IMR-90 (cell line): ENCODE data around the gene RNF40. TPM values are rescaled to one million over a fixed set of nuclear protein-coding genes. Genes with fewer than 3 reads are reported as not detected.
A peak's percentile ranks its signal among the peaks of the same experiment; 100 is the strongest.

Experiments
- ATAC-seq: fragments of 200-7000 bp; cut with Tn5 transposase; 2 replicates; pipeline ENCODE4 v1.9.1; 2020; ENCODE audit warnings: low read depth, mild to moderate bottlenecking, moderate library complexity
- BruUV-seq: library from RNA; stranded (reverse); fragments of 400-500 nt; replicated peaks from 2 replicates; lab custom pipeline; 2021; lab: Mats Ljungman, UMichigan
- CTCF ChIA-PET: fragments of 300-600 bp; formaldehyde crosslinking; extraction: SDS; loops from one replicate; lab custom pipeline; 2021; ENCODE audit warnings: antibody characterized with exemption; lab: Yijun Ruan, JAX
- POLR2A ChIA-PET: fragments of 300-600 bp; sonication (Branson Sonifier 250); formaldehyde crosslinking; loops from one replicate; lab custom pipeline; 2022; ENCODE audit warnings: antibody characterized with exemption; ENCODE audit not compliant: unreplicated experiment; lab: Charles Lee
- DNase-seq: peaks from one replicate; pipeline ENCODE4 v3.0.0; 2013
- H2AFZ ChIP-seq: replicated peaks from 2 replicates; pipeline ENCODE3; 2013; ENCODE audit warnings: low read length, mild to moderate bottlenecking; ENCODE audit not compliant: poor library complexity
- H2AK5ac ChIP-seq: 2 replicates; pipeline ENCODE4 v1.6.1; 2013; ENCODE audit warnings: low read depth, low read length, inconsistent platforms
- H2AK9ac ChIP-seq: replicated peaks from 2 replicates; pipeline ENCODE3; 2013; ENCODE audit warnings: mild to moderate bottlenecking, low read depth, low read length, moderate library complexity; ENCODE audit not compliant: poor library complexity
- H2BK120ac ChIP-seq: 2 replicates; pipeline ENCODE4 v1.6.1; 2013; ENCODE audit warnings: low read depth, low read length, inconsistent platforms
- H2BK15ac ChIP-seq: 3 replicates; pipeline ENCODE4 v1.6.1; 2013; ENCODE audit warnings: low read depth, low read length, inconsistent platforms
- H2BK20ac ChIP-seq: 2 replicates; pipeline ENCODE4 v1.6.1; 2013; ENCODE audit warnings: low read depth, mild to moderate bottlenecking, inconsistent platforms, low read length, moderate library complexity
- H2BK5ac ChIP-seq: 2 replicates; pipeline ENCODE4 v1.6.1; 2013; ENCODE audit warnings: mild to moderate bottlenecking, low read depth, low read length, inconsistent platforms; ENCODE audit not compliant: poor library complexity, severe bottlenecking
- H3K14ac ChIP-seq: replicated peaks from 2 replicates; pipeline ENCODE4 v1.6.1; 2013; ENCODE audit warnings: low read depth, low read length, inconsistent platforms
- H3K18ac ChIP-seq: 2 replicates; pipeline ENCODE4 v1.6.1; 2013; ENCODE audit warnings: low read depth, low read length, control low read depth
- H3K23ac ChIP-seq: 2 replicates; pipeline ENCODE4 v1.6.1; 2013; ENCODE audit warnings: low read depth, low read length, inconsistent platforms
- H3K27ac ChIP-seq: 2 replicates; pipeline ENCODE4 v1.5.1; 2013; ENCODE audit warnings: mild to moderate bottlenecking, control low read depth, low read length; ENCODE audit not compliant: insufficient read depth
- H3K27me3 ChIP-seq: 2 replicates; pipeline ENCODE4 v1.6.1; 2013; ENCODE audit warnings: low read length; ENCODE audit not compliant: control insufficient read depth, insufficient read depth
- H3K36me3 ChIP-seq: 2 replicates; pipeline ENCODE4 v1.6.1; 2013; ENCODE audit warnings: low read length, mixed read lengths; ENCODE audit not compliant: control insufficient read depth, insufficient read depth
- H3K4ac ChIP-seq: 2 replicates; pipeline ENCODE4 v1.6.1; 2013; ENCODE audit warnings: low read depth, low read length, inconsistent platforms
- H3K4me1 ChIP-seq: 2 replicates; pipeline ENCODE4 v1.6.1; 2013; ENCODE audit warnings: low read length, mixed read lengths; ENCODE audit not compliant: control insufficient read depth, insufficient read depth
- H3K4me2 ChIP-seq: 2 replicates; pipeline ENCODE4 v1.6.1; 2013; ENCODE audit warnings: low read depth, mild to moderate bottlenecking, control low read depth, low read length, moderate library complexity
- H3K4me3 ChIP-seq: 2 replicates; pipeline ENCODE4 v1.5.1; 2013; ENCODE audit warnings: low read depth, mild to moderate bottlenecking, control low read depth, low read length, moderate library complexity; ENCODE audit not compliant: insufficient read depth
- H3K56ac ChIP-seq: 2 replicates; pipeline ENCODE4 v1.6.1; 2013; ENCODE audit warnings: low read length, inconsistent platforms; ENCODE audit not compliant: insufficient read depth; ENCODE audit errors: extremely low read depth
- H3K79me1 ChIP-seq, 2 experiments: 2 replicates each; pipeline ENCODE4 v1.6.1; 2013; ENCODE audit warnings: low read length in 2 of 2, inconsistent platforms in 1 of 2, low read depth in 1 of 2
- H3K9ac ChIP-seq: 2 replicates; pipeline ENCODE4 v1.6.1; 2013; ENCODE audit warnings: low read depth, low read length, control low read depth
- H3K9me1 ChIP-seq: 2 replicates; pipeline ENCODE4 v1.6.1; 2013; ENCODE audit warnings: low read length, inconsistent platforms; ENCODE audit not compliant: insufficient read depth
- H3K9me3 ChIP-seq: 2 replicates; pipeline ENCODE4 v1.6.1; 2013; ENCODE audit warnings: low read length; ENCODE audit not compliant: control insufficient read depth, insufficient read depth
- H4K20me1 ChIP-seq: 2 replicates; pipeline ENCODE4 v1.6.1; 2013; ENCODE audit warnings: low read length, inconsistent platforms; ENCODE audit not compliant: insufficient read depth
- H4K5ac ChIP-seq: 2 replicates; pipeline ENCODE4 v1.6.1; 2013; ENCODE audit warnings: mild to moderate bottlenecking, low read depth, low read length, control low read depth
- H4K8ac ChIP-seq, 2 experiments: 2 replicates each; pipeline ENCODE4 v1.6.1; 2013; ENCODE audit warnings: low read depth in 2 of 2, low read length in 2 of 2, control low read depth in 1 of 2, inconsistent platforms in 1 of 2
- H4K91ac ChIP-seq: 2 replicates; pipeline ENCODE4 v1.6.1; 2013; ENCODE audit warnings: low read depth, low read length, inconsistent platforms; ENCODE audit not compliant: insufficient read depth
- CHD1 ChIP-seq: IDR thresholded peaks from 2 replicates; pipeline ENCODE4 v1.6.1; 2012; ENCODE audit warnings: low read depth, low read length, improper control_type of control experiment
- CTCF ChIP-seq: conservative IDR thresholded peaks from 2 replicates; pipeline ENCODE4 v1.5.1; 2012; ENCODE audit warnings: mild to moderate bottlenecking, low read depth, low read length, improper control_type of control experiment
- ELK1 ChIP-seq: fragments of 150-350 bp; IDR thresholded peaks from 2 replicates; pipeline ENCODE4 v1.6.1; 2016; ENCODE audit warnings: low read depth, mild to moderate bottlenecking, low read length, moderate library complexity, borderline replicate concordance
- MAFK ChIP-seq: IDR thresholded peaks from 2 replicates; pipeline ENCODE4 v1.6.1; 2012; ENCODE audit warnings: low read depth, low read length, improper control_type of control experiment
- MAZ ChIP-seq: IDR thresholded peaks from 2 replicates; pipeline ENCODE4 v1.6.1; 2012; ENCODE audit warnings: low read depth, mild to moderate bottlenecking, low read length, improper control_type of control experiment, moderate library complexity, borderline replicate concordance
- MXI1 ChIP-seq: IDR thresholded peaks from 2 replicates; pipeline ENCODE4 v1.6.1; 2012; ENCODE audit warnings: low read depth, mild to moderate bottlenecking, low read length, moderate library complexity, borderline replicate concordance
- NFE2L2 ChIP-seq: fragments of 150-350 bp; IDR thresholded peaks from 2 replicates; pipeline ENCODE4 v1.6.1; 2016; ENCODE audit warnings: low read depth, mild to moderate bottlenecking, low read length
- POLR2A ChIP-seq: IDR thresholded peaks from 2 replicates; pipeline ENCODE4 v1.6.1; 2012; ENCODE audit warnings: mild to moderate bottlenecking, low read depth, low read length
- RCOR1 ChIP-seq: IDR thresholded peaks from 2 replicates; pipeline ENCODE4 v1.6.1; 2012; ENCODE audit warnings: mild to moderate bottlenecking, low read length, improper control_type of control experiment; ENCODE audit not compliant: insufficient replicate concordance
- RFX5 ChIP-seq: IDR thresholded peaks from 2 replicates; pipeline ENCODE4 v1.8.0; 2012; ENCODE audit warnings: low read depth, mild to moderate bottlenecking, low read length, moderate library complexity
- SMC3 ChIP-seq: fragments of 150-350 bp; IDR thresholded peaks from 2 replicates; pipeline ENCODE4 v1.6.1; 2016; ENCODE audit warnings: low read depth, mild to moderate bottlenecking, antibody characterized with exemption, low read length, moderate library complexity
- USF2 ChIP-seq: fragments of 150-350 bp; IDR thresholded peaks from 2 replicates; pipeline ENCODE4 v1.6.1; 2017; ENCODE audit warnings: mild to moderate bottlenecking, antibody characterized with exemption, low read length, low read depth
- WGBS, 2 experiments: methylation state at CpG; one replicate each; pipeline versions ENCODE4 v1.1.5 to v1.1.7; 2013; ENCODE audit warnings: missing lambda C conversion rate in 2 of 2; ENCODE audit not compliant: insufficient read length in 1 of 2; ENCODE audit errors: extremely low coverage in 2 of 2; 5-methylcytosine and 5-hydroxymethylcytosine counted together
- dilution Hi-C: fragments of 300-500 bp; cut with HindIII; formaldehyde crosslinking; loops from one replicate; pipeline ENCODE4 v1.14.3; 2018; ENCODE audit warnings: low sequenced_read_pairs; ENCODE audit not compliant: unreplicated experiment
- in situ Hi-C: fragments of 300-500 bp; cut with MboI; formaldehyde crosslinking; loops from 3 replicates; pipeline ENCODE4 v1.14.3; 2019; ENCODE audit warnings: low sequenced_read_pairs, inconsistent platforms, mixed read lengths
- intact Hi-C: fragments of 100-400 bp; cut with micrococcal nuclease; formaldehyde crosslinking; loops from 2 replicates; pipeline ENCODE4 v1.10.0; 2022
- polyA plus RNA-seq, 3 experiments: library from polyadenylated mRNA; depleted of rRNA; stranded (reverse); fragments of >200 nt; gene quantifications; 2 replicates each; pipeline ENCODE4 v1.2.3, GENCODE V29; 2012; ENCODE audit warnings: low replicate concordance in 1 of 3
- total RNA-seq: library from RNA; depleted of rRNA; stranded (reverse); fragments of >200 nt; gene quantifications from 2 replicates; pipeline ENCODE4 v1.2.3, GENCODE V29; 2012

Gene RNF40
- total and polyA plus RNA-seq, 2 of the 4 experiments (the other 2 are of a cell fraction) = 46.7 to 72.4 TPM

GRCh38 chr16:30785126-30786106 is 23.3 kb downstream of the RNF40 start:
- Histone ChIP-seq H4K20me1 (peaks cover 8% of the 10 kb centered on the region), H3K4ac (peak overlapping the region; percentile 71), H3K9me1 (peaks cover 6% of the 10 kb centered on the region; the same call in 1 of the 2 replicates), H4K5ac (0 out of 2 replicates have a peak overlapping the region, but pooled peaks have one; percentile 42), H3K56ac (peak overlapping the region; percentile 75; the same call in 1 of the 2 replicates), H3K23ac (peak overlapping the region; percentile 52; the same call in 1 of the 2 replicates), H3K14ac (peak overlapping the region; percentile 76), H3K18ac (no peak overlapping the region), H3K4me3 (peak overlapping the region; percentile 96), H3K4me2 (peak overlapping the region; percentile 98), H3K27ac (peak overlapping the region; percentile 63), H4K91ac (no peak overlapping the region), H3K79me1 (peaks cover 11 to 44% of the 10 kb centered on the region in 2 experiments), H3K9me3 (no peaks in the 10 kb centered on the region), H3K9ac (peak overlapping the region; percentile 77), H2BK5ac (peak overlapping the region; percentile 17), H3K36me3 (peaks cover 34% of the 10 kb centered on the region), H2AK9ac (peak overlapping the region; percentile 85), H2AFZ (peak overlapping the region; percentile 85), H2AK5ac (peak overlapping the region; percentile 91), H2BK20ac (no peak overlapping the region), H3K4me1 (peaks cover 4% of the 10 kb centered on the region), H3K27me3 (no peaks in the 10 kb centered on the region), H2BK120ac (0 out of 2 replicates have a peak overlapping the region, but pooled peaks have one; percentile 8), H4K8ac (peak overlapping the region; percentile 70 to 74; a peak in 2 of 4 replicates), H2BK15ac (no peak overlapping the region)
- ChIA-PET CTCF (interaction anchor here (0.6 kb wide), 1 partner anchor 61 kb away, joined by 3 read pairs; no protein-coding TSS in a partner anchor), POLR2A (interaction anchor here (0.6 kb wide), 1 partner anchor 20 kb away, joined by 4 read pairs; no protein-coding TSS in a partner anchor)
- BruUV-seq = no TSS peak
- intact Hi-C loops = no loop called here
- dilution Hi-C loops = no loop called here
- WGBS, 2 experiments = 80% methylated on average over 1 of the region's 7 CpGs; no CpG with 5 or more reads in 1 of the 2 experiments
- ATAC-seq = no peak
- DNase-seq = no peak
- in situ Hi-C loops = no loop called here
- TF ChIP-seq CHD1 = no peak
- no peak for TF ChIP-seq POLR2A
- TF ChIP-seq RFX5 = no peak
- no peak for TF ChIP-seq CTCF
- no peak for TF ChIP-seq SMC3
- no peak for TF ChIP-seq RCOR1
- no peak for TF ChIP-seq NFE2L2
- no peak for TF ChIP-seq ELK1
- TF ChIP-seq USF2 = no peak
- no peak for TF ChIP-seq MAFK
- TF ChIP-seq MAZ = no peak
- TF ChIP-seq MXI1 = no peak
